Osteoblast (primary cell): ENCODE data around the gene ABCG2. TPM values are rescaled to one million over a fixed set of nuclear protein-coding genes. Genes with fewer than 3 reads are reported as not detected.

Experiments used
- DNase-seq: peaks from one replicate; pipeline ENCODE4 v3.0.0; 2011; ENCODE audit warnings: low spot score, mixed read lengths; ENCODE audit not compliant: insufficient read length; ENCODE audit errors: missing footprints
- H2AFZ ChIP-seq: 2 replicates; pipeline ENCODE4 v1.6.0; 2011; ENCODE audit warnings: mild to moderate bottlenecking, low read length
- H3K27ac ChIP-seq: 2 replicates; pipeline ENCODE4 v1.5.1; 2011; ENCODE audit warnings: mild to moderate bottlenecking, low read depth, low read length, moderate library complexity
- H3K27me3 ChIP-seq: 2 replicates; pipeline ENCODE4 v1.6.0; 2012; ENCODE audit warnings: mild to moderate bottlenecking, control low read depth, inconsistent platforms, low read length, moderate library complexity; ENCODE audit not compliant: insufficient read depth
- H3K36me3 ChIP-seq: 2 replicates; pipeline ENCODE4 v1.5.1; 2011; ENCODE audit warnings: mild to moderate bottlenecking, low read length, control low read depth, moderate library complexity; ENCODE audit not compliant: insufficient read depth
- H3K4me1 ChIP-seq: 2 replicates; pipeline ENCODE4 v1.5.1; 2011; ENCODE audit warnings: mild to moderate bottlenecking, low read length, control low read depth, moderate library complexity; ENCODE audit not compliant: insufficient read depth
- H3K4me2 ChIP-seq: 2 replicates; pipeline ENCODE4 v1.6.0; 2011; ENCODE audit warnings: mild to moderate bottlenecking, low read length; ENCODE audit not compliant: insufficient read depth
- H3K4me3 ChIP-seq: fragments of 200-600 bp; sonication (generic); 3 replicates; pipeline ENCODE4 v1.5.1; 2012; ENCODE audit warnings: mild to moderate bottlenecking, low read length, inconsistent platforms; ENCODE audit not compliant: insufficient read depth
- H3K79me2 ChIP-seq: 2 replicates; pipeline ENCODE4 v1.6.0; 2012; ENCODE audit warnings: mild to moderate bottlenecking, low read length, control low read depth, inconsistent platforms; ENCODE audit not compliant: insufficient read depth
- H3K9me3 ChIP-seq: 2 replicates; pipeline ENCODE4 v1.5.1; 2011; ENCODE audit warnings: low read depth, low read length, control low read depth
- H4K20me1 ChIP-seq: 2 replicates; pipeline ENCODE4 v1.6.0; 2012; ENCODE audit warnings: mild to moderate bottlenecking, low read length, control low read depth; ENCODE audit not compliant: insufficient read depth
- CTCF ChIP-seq: IDR thresholded peaks from 2 replicates; pipeline ENCODE4 v1.5.1; 2011; ENCODE audit warnings: mild to moderate bottlenecking, low read depth, low read length, moderate library complexity; ENCODE audit errors: extremely low read depth
- total RNA-seq: library from RNA; depleted of rRNA; stranded (reverse); fragments of >200 nt; gene quantifications from 2 replicates; pipeline ENCODE4 v1.2.3, GENCODE V29; 2012

ABCG2 gene
- total RNA-seq, 1 donor: 0.36 TPM

- no peak for DNase-seq
- no peak for TF ChIP-seq CTCF
- H2AFZ ChIP-seq: peak overlapping the region; percentile 89
- no peaks in the 10 kb centered on the region for H3K27me3 ChIP-seq
- no peak overlapping the region for H3K4me3 ChIP-seq
- H4K20me1 ChIP-seq: no peaks in the 10 kb centered on the region
- H3K36me3 ChIP-seq: no peaks in the 10 kb centered on the region
- peaks cover 10% of the 10 kb centered on the region for H3K4me1 ChIP-seq
- H3K27ac ChIP-seq: no peak overlapping the region
- H3K9me3 ChIP-seq: no peaks in the 10 kb centered on the region
- peak overlapping the region; percentile 51 for H3K4me2 ChIP-seq
- no peaks in the 10 kb centered on the region for H3K79me2 ChIP-seq
Measured at GRCh38 chr4:88178626-88179231, 20.3 kb upstream of the ABCG2 start.

GRCh38 chr4:88177983-88178625 is 19.7 kb upstream of the ABCG2 start:
- TF ChIP-seq CTCF: no peak
- no peak overlapping the region for H3K27ac ChIP-seq
- no peak overlapping the region for H3K4me3 ChIP-seq
- peaks cover 10% of the 10 kb centered on the region for H3K4me1 ChIP-seq
- H3K79me2 ChIP-seq: no peaks in the 10 kb centered on the region
- H3K27me3 ChIP-seq: no peaks in the 10 kb centered on the region
- no peaks in the 10 kb centered on the region for H4K20me1 ChIP-seq
- no peaks in the 10 kb centered on the region for H3K9me3 ChIP-seq
- peak overlapping the region; percentile 51 for H3K4me2 ChIP-seq
- H3K36me3 ChIP-seq: no peaks in the 10 kb centered on the region
- peak overlapping the region; percentile 89 for H2AFZ ChIP-seq
- DNase-seq: peak; percentile 80

DNA sequence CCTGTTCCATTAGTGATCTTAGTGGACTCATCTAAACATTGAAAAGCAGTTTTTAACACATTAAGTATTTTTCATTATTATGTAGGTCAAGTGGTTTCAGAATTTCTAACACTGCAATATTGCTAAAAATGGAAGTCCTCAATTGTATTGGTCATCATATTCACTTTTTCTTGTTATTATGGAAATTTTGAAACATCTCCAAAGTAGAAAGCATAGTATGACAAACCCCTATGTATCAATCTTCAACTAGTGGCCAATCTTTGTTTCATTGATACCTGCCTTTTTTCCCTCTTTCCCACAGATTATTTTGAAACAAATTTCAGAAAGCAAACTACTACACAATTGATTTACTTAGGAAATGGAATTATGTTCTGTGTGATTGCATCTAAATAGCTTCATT is 14.5 kb upstream of the ABCG2 start:
- H3K27me3 ChIP-seq: no peaks in the 10 kb centered on the region
- H4K20me1 ChIP-seq: no peaks in the 10 kb centered on the region
- no peak overlapping the region for H2AFZ ChIP-seq
- H3K27ac ChIP-seq: no peak overlapping the region
- H3K4me2 ChIP-seq: no peak overlapping the region
- H3K79me2 ChIP-seq: no peaks in the 10 kb centered on the region
- no peaks in the 10 kb centered on the region for H3K9me3 ChIP-seq
- no peaks in the 10 kb centered on the region for H3K36me3 ChIP-seq
- H3K4me1 ChIP-seq: peaks cover 3% of the 10 kb centered on the region
- no peak for TF ChIP-seq CTCF
- no peak for DNase-seq
- no peak overlapping the region for H3K4me3 ChIP-seq

DNA sequence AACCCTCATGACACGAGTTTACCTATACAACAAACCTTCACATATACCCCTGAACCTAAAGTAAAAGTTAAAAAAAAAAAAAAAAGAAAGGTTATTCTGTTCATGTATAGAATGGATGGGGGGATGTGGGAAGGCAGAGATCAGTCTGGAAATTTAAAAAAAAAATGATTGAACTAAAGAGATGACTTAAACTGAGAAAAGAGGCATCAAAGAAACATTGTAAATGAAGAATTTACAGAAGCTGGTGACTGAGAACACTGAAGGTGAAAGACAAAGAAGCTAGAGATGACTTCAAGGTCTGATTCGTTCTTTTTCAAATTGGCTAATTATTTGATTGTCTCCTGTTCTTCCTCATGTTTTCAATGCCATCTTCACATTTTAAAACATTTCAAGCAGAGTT is 12.8 kb upstream of the ABCG2 start:
- Histone ChIP-seq H3K27me3 (no peaks in the 10 kb centered on the region), H3K79me2 (no peaks in the 10 kb centered on the region), H4K20me1 (no peaks in the 10 kb centered on the region), H2AFZ (no peak overlapping the region), H3K4me2 (no peak overlapping the region), H3K4me1 (no peaks in the 10 kb centered on the region), H3K4me3 (no peak overlapping the region), H3K36me3 (no peaks in the 10 kb centered on the region), H3K27ac (no peak overlapping the region), H3K9me3 (no peaks in the 10 kb centered on the region)
- DNase-seq: no peak
- TF ChIP-seq CTCF: no peak
